HEK293 (cell line): ENCODE data around the gene CDH12.

ENCODE experiments used
- CTCF ChIA-PET: fragments of 350-600 bp; formaldehyde crosslinking; extraction: SDS; loops from one replicate; lab custom pipeline; 2021; ENCODE audit warnings: antibody characterized with exemption; lab: Yijun Ruan, JAX
- POLR2A ChIA-PET: fragments of 300-600 bp; formaldehyde crosslinking; extraction: SDS; loops from one replicate; lab custom pipeline; 2020; ENCODE audit warnings: antibody characterized with exemption, inconsistent platforms; lab: Yijun Ruan, JAX
- H3K27ac ChIP-seq: fragments of 200-500 bp; sonication (Bioruptor generic); 2 replicates; pipeline ENCODE4 v1.5.1; 2014; ENCODE audit warnings: low read depth, low read length, control low read depth, inconsistent platforms; ENCODE audit errors: extremely low read depth
- H3K36me3 ChIP-seq, 2 experiments: fragments of 200-500 bp in 1 of 2; sonication (Bioruptor generic) in 1 of 2; 1 replicate in 1 of 2; 2 replicates in 1 of 2; pipeline ENCODE4 v1.5.1; 2014 to 2017; ENCODE audit warnings: inconsistent platforms in 2 of 2, low read length in 2 of 2; ENCODE audit not compliant: control insufficient read depth in 2 of 2, insufficient read depth in 1 of 2
- H3K4me1 ChIP-seq: fragments of 200-500 bp; sonication (Bioruptor generic); 2 replicates; pipeline ENCODE4 v1.5.1; 2014; ENCODE audit warnings: mild to moderate bottlenecking, low read length, inconsistent platforms; ENCODE audit not compliant: control insufficient read depth, insufficient read depth
- H3K4me3 ChIP-seq: 2 replicates; pipeline ENCODE4 v1.5.1; 2011; ENCODE audit warnings: low read depth, mild to moderate bottlenecking, control low read depth, low read length, moderate library complexity
- H3K9me3 ChIP-seq: fragments of 200-500 bp; sonication (Bioruptor generic); 2 replicates; pipeline ENCODE4 v1.5.1; 2014; ENCODE audit warnings: low read depth, low read length, inconsistent platforms; ENCODE audit not compliant: control insufficient read depth, insufficient read depth
- ATF2 ChIP-seq: fragments of 450-650 bp; formaldehyde crosslinking; IDR thresholded peaks from 2 replicates; pipeline ENCODE4 v1.5.1; 2016; ENCODE audit warnings: missing biosample characterization, missing genetic modification characterization, low read depth
- BCL6B ChIP-seq: fragments of 450-650 bp; formaldehyde crosslinking; IDR thresholded peaks from 2 replicates; pipeline ENCODE4 v1.5.1; 2017; ENCODE audit warnings: missing biosample characterization, missing genetic modification characterization
- YY2 ChIP-seq: fragments of 450-650 bp; formaldehyde crosslinking; IDR thresholded peaks from 2 replicates; pipeline ENCODE4 v1.5.1; 2016; ENCODE audit warnings: missing biosample characterization, missing genetic modification characterization
- ZBTB11 ChIP-seq: fragments of 450-650 bp; formaldehyde crosslinking; conservative IDR thresholded peaks from 2 replicates; pipeline ENCODE4 v1.5.1; 2016; ENCODE audit warnings: low read depth, missing biosample characterization, missing genetic modification characterization
- ZBTB44 ChIP-seq: fragments of 450-650 bp; IDR thresholded peaks from 2 replicates; pipeline ENCODE4 v1.5.1; 2018; ENCODE audit warnings: missing biosample characterization, mild to moderate bottlenecking, missing genetic modification characterization
- ZNF157 ChIP-seq: fragments of 450-650 bp; formaldehyde crosslinking; IDR thresholded peaks from 2 replicates; pipeline ENCODE4 v1.5.1; 2016; ENCODE audit warnings: missing biosample characterization, missing genetic modification characterization
- ZNF223 ChIP-seq: fragments of 450-650 bp; formaldehyde crosslinking; IDR thresholded peaks from 2 replicates; pipeline ENCODE4 v1.5.1; 2016; ENCODE audit warnings: missing biosample characterization, missing genetic modification characterization
- ZNF274 ChIP-seq, 2 experiments: fragments of 200-500 bp in 1 of 2; fragments of 450-650 bp in 1 of 2; sonication (Bioruptor generic) in 1 of 2; formaldehyde crosslinking in 1 of 2; IDR thresholded peaks; 2 replicates each; pipeline versions ENCODE4 v1.5.1 to v1.6.1; 2014 to 2016; ENCODE audit warnings: borderline replicate concordance in 1 of 2, inconsistent platforms in 1 of 2, low read length in 1 of 2, missing biosample characterization in 1 of 2, missing genetic modification characterization in 1 of 2
- ZNF324 ChIP-seq: fragments of 450-650 bp; formaldehyde crosslinking; IDR thresholded peaks from 2 replicates; pipeline ENCODE4 v1.5.1; 2016; ENCODE audit warnings: missing biosample characterization, missing genetic modification characterization
- ZNF513 ChIP-seq: fragments of 450-650 bp; IDR thresholded peaks from 2 replicates; pipeline ENCODE4 v1.5.1; 2018; ENCODE audit warnings: missing biosample characterization, missing genetic modification characterization
- ZNF629 ChIP-seq: fragments of 450-650 bp; formaldehyde crosslinking; IDR thresholded peaks from 2 replicates; pipeline ENCODE4 v1.5.1; 2017; ENCODE audit warnings: missing biosample characterization, missing genetic modification characterization
- ZNF707 ChIP-seq: fragments of 450-650 bp; formaldehyde crosslinking; IDR thresholded peaks from 2 replicates; pipeline ENCODE4 v1.5.1; 2016; ENCODE audit warnings: missing biosample characterization, missing genetic modification characterization
- ZNF791 ChIP-seq: fragments of 450-650 bp; formaldehyde crosslinking; IDR thresholded peaks from 2 replicates; pipeline ENCODE4 v1.5.1; 2016; ENCODE audit warnings: missing biosample characterization, missing genetic modification characterization
- ZNF830 ChIP-seq: fragments of 450-650 bp; IDR thresholded peaks from 2 replicates; pipeline ENCODE4 v1.5.0; 2018; ENCODE audit warnings: missing biosample characterization, missing genetic modification characterization, low read depth, mild to moderate bottlenecking, moderate library complexity
- ZNF843 ChIP-seq: fragments of 450-650 bp; formaldehyde crosslinking; IDR thresholded peaks from 2 replicates; pipeline ENCODE4 v1.5.1; 2016; ENCODE audit warnings: missing biosample characterization, missing genetic modification characterization
- ZXDB ChIP-seq: fragments of 450-650 bp; formaldehyde crosslinking; IDR thresholded peaks from 2 replicates; pipeline ENCODE4 v1.5.1; 2016; ENCODE audit warnings: missing biosample characterization, missing genetic modification characterization

The CDH12 gene

GRCh38 chr5:21826884-21827283 lies 1026.3 kb downstream of the CDH12 start (continued):
- TF ChIP-seq ZXDB: no peak

GRCh38 chr5:21823588-21823987 lies 1029.6 kb downstream of the CDH12 start:
- CTCF ChIA-PET: no interaction called here
- no peak overlapping the region for H3K27ac ChIP-seq
- TF ChIP-seq ZNF830 (no peak), ZNF324 (tag by site-specific recombination) (no peak), YY2 (tag by site-specific recombination) (no peak), ZNF707 (tag by site-specific recombination) (no peak), ZNF791 (tag by site-specific recombination) (no peak), ZNF629 (no peak), ZNF513 (tag by site-specific recombination) (no peak), ZBTB11 (no peak), ZNF843 (tag by site-specific recombination) (no peak), ATF2 (tag by site-specific recombination) (no peak), ZBTB44 (no peak), ZNF274 (IDR thresholded peaks at IDR 0.05; ENCODE audit: low read length) (no peak), ZNF274 (tag by site-specific recombination; IDR thresholded peaks at IDR 0.05; ENCODE audit: borderline replicate concordance) (no peak), BCL6B (tag by site-specific recombination) (no peak), ZNF223 (tag by site-specific recombination) (no peak), ZNF157 (tag by site-specific recombination) (no peak)
- TF ChIP-seq, all 188 proteins: peak for 0
- no peaks in the 10 kb centered on the region for H3K9me3 ChIP-seq
- POLR2A ChIA-PET: no interaction called here
- no peaks in the 10 kb centered on the region for H3K36me3 ChIP-seq
- no peak overlapping the region for H3K4me3 ChIP-seq
- H3K4me1 ChIP-seq: no peaks in the 10 kb centered on the region
